Measurements from ENCODE around the gene JAKMIP3. TPM values are rescaled to one million over a fixed set of nuclear protein-coding genes. Genes with fewer than 3 reads are reported as not detected.

Gene JAKMIP3
- total RNA-seq, 1 experiment from 2014 or later, result 2.8 TPM

DNA sequence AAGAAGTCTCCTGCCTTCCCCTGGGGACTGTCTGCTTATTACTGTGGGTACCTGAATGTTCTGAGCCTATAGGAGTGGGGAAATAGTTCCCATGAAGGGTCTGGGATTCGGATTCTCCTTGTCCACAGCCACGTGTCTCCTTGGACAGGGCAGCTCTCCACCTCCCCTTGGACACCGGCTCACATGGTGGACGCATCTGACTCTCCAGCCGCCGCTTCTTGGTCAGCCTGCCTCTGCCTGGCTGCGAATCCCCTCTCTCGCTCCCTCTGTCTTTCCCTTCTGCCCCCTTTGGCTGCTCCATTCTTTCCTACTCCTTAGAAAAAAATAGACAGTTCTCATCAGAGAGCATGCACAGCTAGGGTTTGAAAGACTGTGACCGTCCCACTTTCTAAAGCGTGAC lies 46.9 kb downstream of the JAKMIP3 start:
- H3K9me3 ChIP-seq (ENCODE audit: low read depth, low read length, poor library complexity, severe bottlenecking), result no peaks in the 10 kb centered on the region
- no TSS peak for BruUV-seq (replicated peaks)
- H3K4me3 ChIP-seq (ENCODE audit: low read depth, low read length, poor library complexity, severe bottlenecking), result no peak overlapping the region
- DNase-seq (ENCODE audit: low spot score), result no peak
- intact Hi-C loops (cut with micrococcal nuclease; ENCODE audit: unreplicated experiment), result no loop called here
- no peak overlapping the region for H3K27ac ChIP-seq (ENCODE audit: low read depth, low read length, poor library complexity, severe bottlenecking)
- H3K27me3 ChIP-seq (replicated peaks; ENCODE audit: insufficient read depth, low read depth, low read length, poor library complexity), result no peaks in the 10 kb centered on the region
- ChIA-PET CTCF (no interaction called here), POLR2A (ENCODE audit: low non-redundant PET) (no interaction called here)
- H3K4me1 ChIP-seq (ENCODE audit: insufficient read depth, low read length, poor library complexity, severe bottlenecking), result no peaks in the 10 kb centered on the region
- TF ChIP-seq, protein P1, sequence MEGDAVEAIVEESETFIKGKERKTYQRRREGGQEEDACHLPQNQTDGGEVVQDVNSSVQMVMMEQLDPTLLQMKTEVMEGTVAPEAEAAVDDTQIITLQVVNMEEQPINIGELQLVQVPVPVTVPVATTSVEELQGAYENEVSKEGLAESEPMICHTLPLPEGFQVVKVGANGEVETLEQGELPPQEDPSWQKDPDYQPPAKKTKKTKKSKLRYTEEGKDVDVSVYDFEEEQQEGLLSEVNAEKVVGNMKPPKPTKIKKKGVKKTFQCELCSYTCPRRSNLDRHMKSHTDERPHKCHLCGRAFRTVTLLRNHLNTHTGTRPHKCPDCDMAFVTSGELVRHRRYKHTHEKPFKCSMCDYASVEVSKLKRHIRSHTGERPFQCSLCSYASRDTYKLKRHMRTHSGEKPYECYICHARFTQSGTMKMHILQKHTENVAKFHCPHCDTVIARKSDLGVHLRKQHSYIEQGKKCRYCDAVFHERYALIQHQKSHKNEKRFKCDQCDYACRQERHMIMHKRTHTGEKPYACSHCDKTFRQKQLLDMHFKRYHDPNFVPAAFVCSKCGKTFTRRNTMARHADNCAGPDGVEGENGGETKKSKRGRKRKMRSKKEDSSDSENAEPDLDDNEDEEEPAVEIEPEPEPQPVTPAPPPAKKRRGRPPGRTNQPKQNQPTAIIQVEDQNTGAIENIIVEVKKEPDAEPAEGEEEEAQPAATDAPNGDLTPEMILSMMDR (conservative IDR thresholded peaks at IDR 0.05; ENCODE audit: low read depth, low read length), result no peak
- no peak for TF ChIP-seq EZH2 (IDR thresholded peaks at IDR 0.05; ENCODE audit: borderline replicate concordance, low read depth, low read length, poor library complexity, severe bottlenecking)
- no peaks in the 10 kb centered on the region for H3K36me3 ChIP-seq (ENCODE audit: insufficient read depth, low read length, poor library complexity, severe bottlenecking)

DNA sequence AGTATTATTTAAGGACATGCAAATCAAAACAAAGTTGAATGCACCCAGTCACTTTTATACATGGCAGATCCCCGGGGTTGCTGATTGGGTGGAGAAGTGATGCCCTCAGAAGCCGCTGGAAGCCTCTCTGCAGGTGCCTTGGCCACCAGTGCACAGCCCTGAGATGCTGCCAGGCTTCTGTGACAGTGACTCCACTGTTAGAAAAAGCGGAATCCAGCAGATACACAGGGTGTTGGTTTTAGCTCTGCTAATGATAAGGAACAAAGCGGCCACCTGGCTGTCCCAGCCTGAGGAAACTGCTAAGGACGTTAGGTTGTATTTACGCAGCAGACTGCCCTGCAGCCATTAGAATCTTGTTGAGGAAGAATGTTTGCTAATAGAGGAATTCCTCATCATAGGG lies 47.5 kb downstream of the JAKMIP3 start:
- POLR2A ChIA-PET (ENCODE audit: low non-redundant PET), result no interaction called here

DNA sequence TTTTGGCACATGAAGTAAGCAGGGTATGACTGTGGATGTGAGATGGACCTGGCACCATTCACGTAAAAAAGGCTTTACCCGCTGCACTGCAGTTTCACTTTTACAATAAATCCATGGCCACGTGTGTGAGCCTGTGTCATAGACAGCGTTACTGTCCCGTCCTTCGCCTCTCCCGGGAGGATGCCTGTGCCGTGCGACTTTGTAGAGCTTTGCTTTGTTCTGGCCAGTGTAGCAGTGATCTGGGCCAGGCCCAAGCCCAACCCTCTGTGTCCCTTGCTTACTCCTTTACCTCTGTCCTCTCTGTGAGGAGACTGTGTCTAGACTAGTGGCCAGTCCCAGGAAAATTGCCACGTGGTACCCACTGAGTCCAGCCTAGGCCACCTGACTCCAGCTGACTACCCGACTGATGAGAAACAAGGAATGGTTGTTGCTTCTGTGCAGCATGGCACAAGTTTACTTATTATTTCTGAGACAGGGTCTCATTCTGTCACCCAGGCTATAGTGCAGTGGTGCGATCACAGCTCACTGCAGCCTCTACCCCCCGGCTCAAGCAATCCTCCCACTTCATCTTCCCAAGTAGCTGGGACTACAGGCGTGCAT lies 48.1 kb downstream of the JAKMIP3 start:
- no peaks in the 10 kb centered on the region for H3K9me3 ChIP-seq (ENCODE audit: low read depth, low read length, poor library complexity, severe bottlenecking)
- H3K36me3 ChIP-seq (ENCODE audit: insufficient read depth, low read length, poor library complexity, severe bottlenecking), result no peaks in the 10 kb centered on the region
- CTCF ChIA-PET, result no interaction called here
- no TSS peak for BruUV-seq (replicated peaks)
- intact Hi-C loops (cut with micrococcal nuclease; ENCODE audit: unreplicated experiment), result no loop called here
- POLR2A ChIA-PET (ENCODE audit: low non-redundant PET), result no interaction called here
- no peak for DNase-seq (ENCODE audit: low spot score)
- H3K4me1 ChIP-seq (ENCODE audit: insufficient read depth, low read length, poor library complexity, severe bottlenecking), result no peaks in the 10 kb centered on the region
- H3K27ac ChIP-seq (ENCODE audit: low read depth, low read length, poor library complexity, severe bottlenecking), result no peak overlapping the region
- no peaks in the 10 kb centered on the region for H3K27me3 ChIP-seq (replicated peaks; ENCODE audit: insufficient read depth, low read depth, low read length, poor library complexity)
- TF ChIP-seq, protein P1 (conservative IDR thresholded peaks at IDR 0.05; ENCODE audit: low read depth, low read length), result no peak
- no peak for TF ChIP-seq EZH2 (IDR thresholded peaks at IDR 0.05; ENCODE audit: borderline replicate concordance, low read depth, low read length, poor library complexity, severe bottlenecking)
- no peak overlapping the region for H3K4me3 ChIP-seq (ENCODE audit: low read depth, low read length, poor library complexity, severe bottlenecking)

More for the DNA sequence above, 47.5 kb downstream of the JAKMIP3 start:
- Histone ChIP-seq H3K4me3 (ENCODE audit: low read depth, low read length, poor library complexity, severe bottlenecking) (no peak overlapping the region), H3K4me1 (ENCODE audit: insufficient read depth, low read length, poor library complexity, severe bottlenecking) (no peaks in the 10 kb centered on the region), H3K9me3 (ENCODE audit: low read depth, low read length, poor library complexity, severe bottlenecking) (no peaks in the 10 kb centered on the region), H3K27ac (ENCODE audit: low read depth, low read length, poor library complexity, severe bottlenecking) (no peak overlapping the region), H3K36me3 (ENCODE audit: insufficient read depth, low read length, poor library complexity, severe bottlenecking) (no peaks in the 10 kb centered on the region), H3K27me3 (replicated peaks; ENCODE audit: insufficient read depth, low read depth, low read length, poor library complexity) (no peaks in the 10 kb centered on the region)
- DNase-seq (ENCODE audit: low spot score), result no peak
- TF ChIP-seq, protein P1 (conservative IDR thresholded peaks at IDR 0.05; ENCODE audit: low read depth, low read length), result no peak
- no peak for TF ChIP-seq EZH2 (IDR thresholded peaks at IDR 0.05; ENCODE audit: borderline replicate concordance, low read depth, low read length, poor library complexity, severe bottlenecking)
- BruUV-seq (replicated peaks), result no TSS peak
- intact Hi-C loops (cut with micrococcal nuclease; ENCODE audit: unreplicated experiment), result no loop called here
- CTCF ChIA-PET, result no interaction called here

Measured in A673 (cell line).